ENCODE measurements around the gene RARB. TPM values are rescaled to one million over a fixed set of nuclear protein-coding genes. Genes with fewer than 3 reads are reported as not detected.

Gene RARB
- total and polyA plus RNA-seq, 2 donors (not counting 1 experiment from before 2014, with no cell fraction given), result 9.4 to 13.3 TPM

DNA sequence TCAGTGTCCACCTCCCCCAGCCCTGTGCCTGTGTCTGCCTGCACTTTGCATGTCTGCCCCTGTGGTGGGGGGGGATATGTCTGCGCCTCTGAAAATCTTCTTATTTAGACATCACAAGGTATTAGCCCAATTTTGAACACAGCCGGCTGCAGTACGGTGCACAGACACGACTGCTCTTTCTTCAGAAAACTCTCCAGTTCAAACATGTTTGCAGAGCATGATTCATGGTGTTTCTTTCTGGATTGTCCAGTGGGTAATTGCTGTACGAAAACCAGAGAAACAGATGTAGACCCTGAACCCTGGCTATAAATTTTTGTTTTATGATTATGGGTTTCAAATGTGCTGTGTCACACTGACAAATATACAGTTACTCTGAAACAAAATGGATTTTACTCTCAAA lies 3.4 kb upstream of the RARB start:
- H3K9me3 ChIP-seq (ENCODE audit: control insufficient read depth, insufficient read depth, low read depth, low read length), result no peaks in the 10 kb centered on the region
- TF ChIP-seq, protein P1, sequence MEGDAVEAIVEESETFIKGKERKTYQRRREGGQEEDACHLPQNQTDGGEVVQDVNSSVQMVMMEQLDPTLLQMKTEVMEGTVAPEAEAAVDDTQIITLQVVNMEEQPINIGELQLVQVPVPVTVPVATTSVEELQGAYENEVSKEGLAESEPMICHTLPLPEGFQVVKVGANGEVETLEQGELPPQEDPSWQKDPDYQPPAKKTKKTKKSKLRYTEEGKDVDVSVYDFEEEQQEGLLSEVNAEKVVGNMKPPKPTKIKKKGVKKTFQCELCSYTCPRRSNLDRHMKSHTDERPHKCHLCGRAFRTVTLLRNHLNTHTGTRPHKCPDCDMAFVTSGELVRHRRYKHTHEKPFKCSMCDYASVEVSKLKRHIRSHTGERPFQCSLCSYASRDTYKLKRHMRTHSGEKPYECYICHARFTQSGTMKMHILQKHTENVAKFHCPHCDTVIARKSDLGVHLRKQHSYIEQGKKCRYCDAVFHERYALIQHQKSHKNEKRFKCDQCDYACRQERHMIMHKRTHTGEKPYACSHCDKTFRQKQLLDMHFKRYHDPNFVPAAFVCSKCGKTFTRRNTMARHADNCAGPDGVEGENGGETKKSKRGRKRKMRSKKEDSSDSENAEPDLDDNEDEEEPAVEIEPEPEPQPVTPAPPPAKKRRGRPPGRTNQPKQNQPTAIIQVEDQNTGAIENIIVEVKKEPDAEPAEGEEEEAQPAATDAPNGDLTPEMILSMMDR (conservative IDR thresholded peaks at IDR 0.05 in 1 of 2, IDR thresholded peaks at IDR 0.05 in 1 of 2; ENCODE audit: low read depth in 1 of 2, low read length in 2 of 2), result no peak
- TF ChIP-seq EZH2 (IDR thresholded peaks at IDR 0.05; ENCODE audit: low read length, missing control alignments), result no peak
- H2AFZ ChIP-seq (ENCODE audit: low read length), result no peak overlapping the region
- peaks cover 1% of the 10 kb centered on the region for H3K79me2 ChIP-seq (ENCODE audit: control insufficient read depth, insufficient read depth, low read length)
- DNase-seq (ENCODE audit: low read depth in 2 of 2), result peak in 1 of 2 donors; percentile 56
- no peak overlapping the region for H3K9ac ChIP-seq (ENCODE audit: insufficient read depth, low read length)
- H3K4me2 ChIP-seq (ENCODE audit: extremely low read depth, insufficient read depth, low read length), result peak overlapping the region; percentile 11
- H3K27ac ChIP-seq (ENCODE audit: insufficient read depth, low read length), result no peak overlapping the region
- no peaks in the 10 kb centered on the region for H4K20me1 ChIP-seq (ENCODE audit: control insufficient read depth, extremely low read depth, insufficient read depth, low read length)
- no peaks in the 10 kb centered on the region for H3K27me3 ChIP-seq (ENCODE audit: control insufficient read depth, insufficient read depth, low read length)
- peak overlapping the region in 1 of 4 experiments; percentile 9 for H3K4me3 ChIP-seq (replicated peaks in 1 of 4; ENCODE audit: control extremely low read depth in 1 of 4, insufficient read depth in 1 of 4, low read depth in 3 of 4, low read length in 4 of 4)
- H3K4me1 ChIP-seq (ENCODE audit: control insufficient read depth, extremely low read depth, insufficient read depth, low read length), result peaks cover 3% of the 10 kb centered on the region
- no peaks in the 10 kb centered on the region for H3K36me3 ChIP-seq (ENCODE audit: control insufficient read depth, insufficient read depth, low read length)

GRCh38 chr3:25426408-25426807 lies 1.7 kb upstream of the RARB start:
- H3K9ac ChIP-seq (ENCODE audit: insufficient read depth, low read length), result no peak overlapping the region
- H2AFZ ChIP-seq (ENCODE audit: low read length), result no peak overlapping the region
- no peak overlapping the region for H3K27ac ChIP-seq (ENCODE audit: insufficient read depth, low read length)
- H3K36me3 ChIP-seq (ENCODE audit: control insufficient read depth, insufficient read depth, low read length), result no peaks in the 10 kb centered on the region
- no peaks in the 10 kb centered on the region for H4K20me1 ChIP-seq (ENCODE audit: control insufficient read depth, extremely low read depth, insufficient read depth, low read length)
- H3K9me3 ChIP-seq (ENCODE audit: control insufficient read depth, insufficient read depth, low read depth, low read length), result no peaks in the 10 kb centered on the region
- H3K79me2 ChIP-seq (ENCODE audit: control insufficient read depth, insufficient read depth, low read length), result peaks cover 1% of the 10 kb centered on the region
- TF ChIP-seq, protein P1 (conservative IDR thresholded peaks at IDR 0.05 in 1 of 2, IDR thresholded peaks at IDR 0.05 in 1 of 2; ENCODE audit: low read depth in 1 of 2, low read length in 2 of 2), result no peak
- TF ChIP-seq EZH2 (IDR thresholded peaks at IDR 0.05; ENCODE audit: low read length, missing control alignments), result no peak
- H3K4me3 ChIP-seq (replicated peaks in 1 of 4; ENCODE audit: control extremely low read depth in 1 of 4, insufficient read depth in 1 of 4, low read depth in 3 of 4, low read length in 4 of 4), result no peak overlapping the region
- H3K4me2 ChIP-seq (ENCODE audit: extremely low read depth, insufficient read depth, low read length), result no peak overlapping the region
- DNase-seq (ENCODE audit: low read depth in 2 of 2), result peak in 1 of 2 donors; percentile 72
- H3K27me3 ChIP-seq (ENCODE audit: control insufficient read depth, insufficient read depth, low read length), result no peaks in the 10 kb centered on the region
- H3K4me1 ChIP-seq (ENCODE audit: control insufficient read depth, extremely low read depth, insufficient read depth, low read length), result peaks cover 3% of the 10 kb centered on the region

DNA sequence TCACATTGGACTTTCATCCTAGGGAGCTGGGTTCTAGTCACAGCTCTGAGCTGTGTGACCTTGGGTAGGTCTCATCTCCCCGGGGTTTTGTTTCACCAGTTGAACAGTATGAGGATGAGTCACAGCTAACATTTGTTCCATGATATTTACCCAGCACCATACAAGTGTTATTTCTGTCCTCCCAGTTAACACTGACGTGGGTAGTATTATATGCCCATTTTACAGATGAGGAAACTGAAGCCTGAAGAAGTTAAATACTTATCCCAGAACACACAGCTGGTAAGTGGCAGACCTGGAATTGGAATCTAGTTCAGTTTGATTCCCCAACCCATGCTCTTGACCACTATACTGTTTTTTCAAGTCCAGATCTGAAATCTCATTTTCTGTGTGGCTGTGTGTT lies 908 bp upstream of the RARB start:
- TF ChIP-seq, protein P1 (conservative IDR thresholded peaks at IDR 0.05 in 1 of 2, IDR thresholded peaks at IDR 0.05 in 1 of 2; ENCODE audit: low read depth in 1 of 2, low read length in 2 of 2), result no peak
- no peaks in the 10 kb centered on the region for H3K36me3 ChIP-seq (ENCODE audit: control insufficient read depth, insufficient read depth, low read length)
- H3K9ac ChIP-seq (ENCODE audit: insufficient read depth, low read length), result no peak overlapping the region
- H3K27ac ChIP-seq (ENCODE audit: insufficient read depth, low read length), result no peak overlapping the region
- peaks cover 1% of the 10 kb centered on the region for H3K79me2 ChIP-seq (ENCODE audit: control insufficient read depth, insufficient read depth, low read length)
- no peak overlapping the region for H2AFZ ChIP-seq (ENCODE audit: low read length)
- no peaks in the 10 kb centered on the region for H4K20me1 ChIP-seq (ENCODE audit: control insufficient read depth, extremely low read depth, insufficient read depth, low read length)
- H3K9me3 ChIP-seq (ENCODE audit: control insufficient read depth, insufficient read depth, low read depth, low read length), result no peaks in the 10 kb centered on the region
- H3K4me3 ChIP-seq (replicated peaks in 1 of 4; ENCODE audit: control extremely low read depth in 1 of 4, insufficient read depth in 1 of 4, low read depth in 3 of 4, low read length in 4 of 4), result peak overlapping the region in 3 of 4 experiments; percentile 68 to 84 (median 82)
- DNase-seq (ENCODE audit: low read depth in 2 of 2), result peak in 1 of 2 donors; percentile 80
- peaks cover 3% of the 10 kb centered on the region for H3K4me1 ChIP-seq (ENCODE audit: control insufficient read depth, extremely low read depth, insufficient read depth, low read length)
- peak overlapping the region; percentile 93 for H3K4me2 ChIP-seq (ENCODE audit: extremely low read depth, insufficient read depth, low read length)
- H3K27me3 ChIP-seq (ENCODE audit: control insufficient read depth, insufficient read depth, low read length), result no peaks in the 10 kb centered on the region

Data from fibroblast of lung (primary cell).